H9 (cell line): Measurements from ENCODE around the gene CD58. TPM values are rescaled to one million over a fixed set of nuclear protein-coding genes. Genes with fewer than 3 reads are reported as not detected.
A peak's percentile ranks its signal among the peaks of the same experiment; 100 is the strongest.

ENCODE experiments used
- DNase-seq: peaks from one replicate; pipeline ENCODE4 v3.0.0-alpha.2; 2017
- H2AFZ ChIP-seq: one replicate; pipeline ENCODE4 v1.6.1; 2013; ENCODE audit warnings: mild to moderate bottlenecking, low read length, control low read depth, moderate library complexity
- H2AK5ac ChIP-seq: 2 replicates; pipeline ENCODE4 v1.6.1; 2013; ENCODE audit warnings: low read length, control low read depth, mixed read lengths; ENCODE audit not compliant: insufficient read length
- H2BK120ac ChIP-seq: one replicate; pipeline ENCODE4 v1.6.1; 2013; ENCODE audit warnings: low read depth, mild to moderate bottlenecking, low read length, control low read depth, inconsistent platforms; ENCODE audit not compliant: poor library complexity, severe bottlenecking
- H2BK12ac ChIP-seq: 2 replicates; pipeline ENCODE4 v1.6.1; 2013; ENCODE audit warnings: low read length, control low read depth, mixed read lengths, low read depth; ENCODE audit not compliant: insufficient read length
- H2BK15ac ChIP-seq: 2 replicates; pipeline ENCODE4 v1.6.1; 2013; ENCODE audit warnings: low read depth, low read length, control low read depth
- H2BK20ac ChIP-seq: one replicate; pipeline ENCODE4 v1.6.1; 2013; ENCODE audit warnings: low read depth, mild to moderate bottlenecking, low read length, control low read depth, inconsistent platforms; ENCODE audit not compliant: poor library complexity, severe bottlenecking
- H2BK5ac ChIP-seq: 2 replicates; pipeline ENCODE4 v1.6.1; 2013; ENCODE audit warnings: low read length, control low read depth, mixed read lengths; ENCODE audit not compliant: insufficient read length
- H3K14ac ChIP-seq: 2 replicates; pipeline ENCODE4 v1.6.1; 2013; ENCODE audit warnings: low read length, control low read depth; ENCODE audit not compliant: insufficient read depth
- H3K18ac ChIP-seq: 2 replicates; pipeline ENCODE4 v1.6.1; 2013; ENCODE audit warnings: low read depth, mild to moderate bottlenecking, mixed read lengths, low read length, control low read depth; ENCODE audit not compliant: insufficient read length
- H3K23ac ChIP-seq: 2 replicates; pipeline ENCODE4 v1.6.1; 2013; ENCODE audit warnings: low read length, control low read depth, mixed read lengths, low read depth; ENCODE audit not compliant: insufficient read length
- H3K23me2 ChIP-seq: 2 replicates; pipeline ENCODE4 v1.6.1; 2013; ENCODE audit warnings: low read depth, mild to moderate bottlenecking, mixed read lengths, low read length, control low read depth; ENCODE audit not compliant: insufficient read length, poor library complexity, severe bottlenecking
- H3K27ac ChIP-seq: 2 replicates; pipeline ENCODE4 v1.5.1; 2013; ENCODE audit warnings: low read length, control low read depth, mixed read lengths, low read depth; ENCODE audit not compliant: insufficient read length
- H3K27me3 ChIP-seq: 2 replicates; pipeline ENCODE4 v1.6.1; 2013; ENCODE audit warnings: low read length, control low read depth, inconsistent platforms; ENCODE audit not compliant: insufficient read depth
- H3K4ac ChIP-seq: 2 replicates; pipeline ENCODE4 v1.6.1; 2013; ENCODE audit warnings: low read depth, mild to moderate bottlenecking, control low read depth, inconsistent platforms, low read length, moderate library complexity
- H3K4me1 ChIP-seq: 2 replicates; pipeline ENCODE4 v1.6.1; 2013; ENCODE audit warnings: low read length, control low read depth, inconsistent platforms; ENCODE audit not compliant: insufficient read depth
- H3K4me2 ChIP-seq: 2 replicates; pipeline ENCODE4 v1.6.1; 2013; ENCODE audit warnings: low read length, control low read depth, mixed read lengths; ENCODE audit not compliant: insufficient read length, insufficient read depth
- H3K56ac ChIP-seq: 2 replicates; pipeline ENCODE4 v1.6.1; 2013; ENCODE audit warnings: low read depth, mild to moderate bottlenecking, mixed read lengths, low read length, control low read depth; ENCODE audit not compliant: insufficient read length
- H3K79me1 ChIP-seq: 2 replicates; pipeline ENCODE4 v1.6.1; 2013; ENCODE audit warnings: low read depth, mild to moderate bottlenecking, moderate library complexity, low read length, control low read depth, inconsistent platforms; ENCODE audit not compliant: insufficient read depth, poor library complexity, severe bottlenecking
- H3K79me2 ChIP-seq: 2 replicates; pipeline ENCODE4 v1.6.1; 2013; ENCODE audit warnings: low read length, control low read depth, inconsistent platforms; ENCODE audit not compliant: insufficient read depth
- H3K9ac ChIP-seq: 2 replicates; pipeline ENCODE4 v1.6.1; 2013; ENCODE audit warnings: low read length, control low read depth, mixed read lengths; ENCODE audit not compliant: insufficient read length; ENCODE audit errors: extremely low read depth
- H3K9me3 ChIP-seq: one replicate; pipeline ENCODE4 v1.6.1; 2013; ENCODE audit warnings: low read depth, low read length, inconsistent platforms; ENCODE audit not compliant: control insufficient read depth
- H3T11ph ChIP-seq: one replicate; pipeline ENCODE4 v1.6.1; 2013; ENCODE audit warnings: mild to moderate bottlenecking, low read length, control low read depth, inconsistent platforms
- H4K20me1 ChIP-seq: one replicate; pipeline ENCODE4 v1.6.1; 2013; ENCODE audit not compliant: control insufficient read depth, insufficient read length, insufficient read depth
- H4K5ac ChIP-seq: 2 replicates; pipeline ENCODE4 v1.6.1; 2013; ENCODE audit warnings: low read depth, mild to moderate bottlenecking, mixed read lengths, low read length, control low read depth; ENCODE audit not compliant: insufficient read length
- H4K8ac ChIP-seq: replicated peaks from 2 replicates; pipeline ENCODE4 v1.6.1; 2013; ENCODE audit warnings: low read length, control low read depth, mixed read lengths, low read depth; ENCODE audit not compliant: insufficient read length
- H4K91ac ChIP-seq: 2 replicates; pipeline ENCODE4 v1.6.1; 2013; ENCODE audit warnings: low read depth, mild to moderate bottlenecking, moderate library complexity, mixed read lengths, low read length, control low read depth; ENCODE audit not compliant: insufficient read length
- H3K27ac Mint-ChIP-seq, 3 experiments: 2 replicates in 2 of 3; 3 replicates in 1 of 3; pipeline ENCODE4 v1.8.0; 2020 to 2021; ENCODE audit warnings: mixed read lengths in 3 of 3, mild to moderate bottlenecking in 1 of 3, moderate library complexity in 1 of 3
- H3K27me3 Mint-ChIP-seq: 2 replicates; pipeline ENCODE4 v1.8.0; 2021; ENCODE audit warnings: low read depth, mild to moderate bottlenecking, moderate library complexity, mixed read lengths
- H3K36me3 Mint-ChIP-seq, 3 experiments: 2 replicates in 2 of 3; 3 replicates in 1 of 3; pipeline ENCODE4 v1.8.0; 2020 to 2021; ENCODE audit warnings: low read depth in 3 of 3, mixed read lengths in 3 of 3; ENCODE audit not compliant: insufficient read depth in 1 of 3
- H3K4me1 Mint-ChIP-seq, 2 experiments: 2 replicates each; pipeline ENCODE4 v1.8.0; 2020; ENCODE audit warnings: mixed read lengths in 2 of 2
- H3K4me3 Mint-ChIP-seq, 2 experiments: 2 replicates in 1 of 2; 3 replicates in 1 of 2; pipeline ENCODE4 v1.8.0; 2020 to 2021; ENCODE audit warnings: mild to moderate bottlenecking in 2 of 2, mixed read lengths in 2 of 2, moderate library complexity in 1 of 2
- H3K9me3 Mint-ChIP-seq, 2 experiments: 2 replicates in 1 of 2; 3 replicates in 1 of 2; pipeline ENCODE4 v1.8.0; 2020; ENCODE audit warnings: mild to moderate bottlenecking in 2 of 2, mixed read lengths in 2 of 2, moderate library complexity in 1 of 2
- WGBS: extraction: QIAGEN DNeasy Blood & Tissue Kit; methylation state at CpG from one replicate; pipeline ENCODE4 v1.1.7; 2013; ENCODE audit warnings: missing lambda C conversion rate, low lambda C conversion rate, mixed read lengths; ENCODE audit not compliant: insufficient read length; ENCODE audit errors: extremely low coverage; 5-methylcytosine and 5-hydroxymethylcytosine counted together
- total RNA-seq: library from RNA; stranded (reverse); gene quantifications from 2 replicates; pipeline ENCODE4 v1.2.1, GENCODE V29; 2021
- TF ChIP-seq, protein P1 (sequence below): fragments of 200-600 bp; sonication (generic); conservative IDR thresholded peaks from 3 replicates; pipeline ENCODE4 v1.8.0; 2021; ENCODE audit warnings: antibody characterized with exemption, mild to moderate bottlenecking

CD58 gene
- total RNA-seq, 1 experiment from 2014 or later: 4.3 TPM

DNA sequence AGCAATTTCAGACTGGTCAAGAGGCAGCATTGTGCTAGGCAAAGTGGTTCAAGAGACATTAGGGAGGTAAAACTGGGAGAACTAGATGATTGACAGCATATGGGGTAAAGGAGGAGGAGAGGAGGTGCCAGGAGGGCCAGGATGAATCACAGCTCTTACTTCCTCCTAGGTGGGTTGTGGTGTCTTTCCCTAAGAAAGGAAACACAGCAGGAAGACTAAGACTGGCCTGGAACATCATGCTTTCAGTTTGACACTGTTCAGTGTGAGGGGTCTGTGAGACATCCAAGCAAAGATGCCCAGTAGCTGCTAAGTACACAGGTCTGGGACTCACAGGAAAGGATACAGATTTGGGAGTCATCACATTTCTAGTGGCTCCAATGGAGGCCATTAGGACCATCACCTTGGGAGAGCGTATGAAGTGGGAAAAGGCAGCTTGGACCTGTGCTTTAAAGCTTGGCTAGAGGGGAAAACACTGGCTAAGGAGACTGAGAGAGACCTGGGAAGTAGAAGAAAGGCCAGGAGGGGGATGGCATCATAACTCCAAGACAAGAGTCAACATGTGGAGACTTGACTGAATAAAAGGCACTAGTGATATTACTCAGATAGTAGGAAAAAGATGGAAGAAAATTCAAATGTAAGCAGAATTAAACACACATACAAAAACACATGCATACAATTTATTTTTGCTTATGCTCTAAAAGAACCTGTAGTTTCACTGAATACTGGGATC is 17.3 kb downstream of the CD58 start:
- H3K4me3 Mint-ChIP-seq: 0 out of 5 replicates have a peak overlapping the region, but pooled peaks of 1 of the 2 experiments have one; percentile 15
- H2BK120ac ChIP-seq: no peak overlapping the region
- H4K8ac ChIP-seq: no peak overlapping the region
- no peak overlapping the region for H2BK12ac ChIP-seq
- H3K9me3 Mint-ChIP-seq: no peaks in the 10 kb centered on the region
- no peaks in the 10 kb centered on the region for H3K27me3 Mint-ChIP-seq
- H3K4me2 ChIP-seq: no peak overlapping the region
- no peak overlapping the region for H2AK5ac ChIP-seq
- TF ChIP-seq, protein P1, sequence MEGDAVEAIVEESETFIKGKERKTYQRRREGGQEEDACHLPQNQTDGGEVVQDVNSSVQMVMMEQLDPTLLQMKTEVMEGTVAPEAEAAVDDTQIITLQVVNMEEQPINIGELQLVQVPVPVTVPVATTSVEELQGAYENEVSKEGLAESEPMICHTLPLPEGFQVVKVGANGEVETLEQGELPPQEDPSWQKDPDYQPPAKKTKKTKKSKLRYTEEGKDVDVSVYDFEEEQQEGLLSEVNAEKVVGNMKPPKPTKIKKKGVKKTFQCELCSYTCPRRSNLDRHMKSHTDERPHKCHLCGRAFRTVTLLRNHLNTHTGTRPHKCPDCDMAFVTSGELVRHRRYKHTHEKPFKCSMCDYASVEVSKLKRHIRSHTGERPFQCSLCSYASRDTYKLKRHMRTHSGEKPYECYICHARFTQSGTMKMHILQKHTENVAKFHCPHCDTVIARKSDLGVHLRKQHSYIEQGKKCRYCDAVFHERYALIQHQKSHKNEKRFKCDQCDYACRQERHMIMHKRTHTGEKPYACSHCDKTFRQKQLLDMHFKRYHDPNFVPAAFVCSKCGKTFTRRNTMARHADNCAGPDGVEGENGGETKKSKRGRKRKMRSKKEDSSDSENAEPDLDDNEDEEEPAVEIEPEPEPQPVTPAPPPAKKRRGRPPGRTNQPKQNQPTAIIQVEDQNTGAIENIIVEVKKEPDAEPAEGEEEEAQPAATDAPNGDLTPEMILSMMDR: no peak
- H3K4me1 Mint-ChIP-seq: peaks cover 8 to 11% of the 10 kb centered on the region in 2 experiments
- no peak overlapping the region for H3T11ph ChIP-seq
- no peak overlapping the region for H4K5ac ChIP-seq
- no peak overlapping the region for H3K56ac ChIP-seq
- no peak overlapping the region for H2BK15ac ChIP-seq
- H2AFZ ChIP-seq: no peak overlapping the region
- no peaks in the 10 kb centered on the region for H3K23me2 ChIP-seq
- DNase-seq: no peak
- no peaks in the 10 kb centered on the region for H3K27me3 ChIP-seq
- H3K36me3 Mint-ChIP-seq: no peaks in the 10 kb centered on the region
- H3K18ac ChIP-seq: no peak overlapping the region
- H3K79me1 ChIP-seq: no peaks in the 10 kb centered on the region
- no peak overlapping the region for H3K9ac ChIP-seq
- H4K91ac ChIP-seq: no peak overlapping the region
- no peaks in the 10 kb centered on the region for H4K20me1 ChIP-seq
- no peak overlapping the region for H3K4ac ChIP-seq
- peaks cover 6% of the 10 kb centered on the region; the same call in 1 of the 2 replicates for H3K4me1 ChIP-seq
- no peak overlapping the region for H2BK20ac ChIP-seq
- no peaks in the 10 kb centered on the region for H3K79me2 ChIP-seq
- H2BK5ac ChIP-seq: no peak overlapping the region
- WGBS: no CpG with 5 or more reads among the region's 1 CpG
- no peak overlapping the region for H3K23ac ChIP-seq
- H3K27ac Mint-ChIP-seq: peak overlapping the region in 2 of 3 experiments; percentile 14 to 52; a peak in 4 of 7 replicates
- H3K14ac ChIP-seq: no peak overlapping the region
- H3K9me3 ChIP-seq: no peaks in the 10 kb centered on the region
- H3K27ac ChIP-seq: no peak overlapping the region
